ENCODE measurements around the gene SPATA9.
A peak's percentile ranks its signal among the peaks of the same experiment; 100 is the strongest.
"Not testable (repeated sequence)": the region's sequence is repeated elsewhere in the genome, so short reads cannot be mapped to it uniquely, and the experiment has no call there.

The SPATA9 gene

GRCh38 chr5:95717439-95717838, 34.6 kb upstream of the SPATA9 start:
- no peak for DNase-seq (ENCODE audit: low read depth)

GRCh38 chr5:95715799-95716461, 33.1 kb upstream of the SPATA9 start:
- peak; percentile 78 for DNase-seq (ENCODE audit: low read depth)

- no peak for DNase-seq (ENCODE audit: low read depth)
Measured at GRCh38 chr5:95713960-95714710, 31.3 kb upstream of the SPATA9 start.

- DNase-seq (ENCODE audit: low read depth) = not testable (repeated sequence)
Measured at GRCh38 chr5:95713246-95713645, 30.5 kb upstream of the SPATA9 start.

GRCh38 chr5:95712347-95712958, 29.7 kb upstream of the SPATA9 start:
- no peak for DNase-seq (ENCODE audit: low read depth)

GRCh38 chr5:95711501-95712346, 28.9 kb upstream of the SPATA9 start:
- no peak for DNase-seq (ENCODE audit: low read depth)

- DNase-seq (ENCODE audit: low read depth) = not testable (repeated sequence)
Measured at GRCh38 chr5:95710651-95711500, 28.1 kb upstream of the SPATA9 start.

GRCh38 chr5:95709967-95710650, 27.3 kb upstream of the SPATA9 start:
- DNase-seq (ENCODE audit: low read depth) = no peak

GRCh38 chr5:95708876-95709275, 26.1 kb upstream of the SPATA9 start:
- DNase-seq (ENCODE audit: low read depth) = no peak

- DNase-seq (ENCODE audit: low read depth) = not testable (repeated sequence)
Measured at GRCh38 chr5:95707534-95708188, 24.9 kb upstream of the SPATA9 start.

GRCh38 chr5:95707055-95707454, 24.3 kb upstream of the SPATA9 start:
- DNase-seq (ENCODE audit: low read depth) = no peak

GRCh38 chr5:95706196-95706595, 23.4 kb upstream of the SPATA9 start:
- DNase-seq (ENCODE audit: low read depth) = not testable (repeated sequence)

- no peak for DNase-seq (ENCODE audit: low read depth)
Measured at GRCh38 chr5:95704150-95704549, 21.4 kb upstream of the SPATA9 start.

- no peak for DNase-seq (ENCODE audit: low read depth)
Measured at GRCh38 chr5:95701074-95701473, 18.3 kb upstream of the SPATA9 start.

GRCh38 chr5:95699337-95699736, 16.5 kb upstream of the SPATA9 start:
- no peak for DNase-seq (ENCODE audit: low read depth)

- DNase-seq (ENCODE audit: low read depth) = no peak
Measured at GRCh38 chr5:95697781-95698681, 15.2 kb upstream of the SPATA9 start.

GRCh38 chr5:95690333-95690732, 7.5 kb upstream of the SPATA9 start:
- no peak for DNase-seq (ENCODE audit: low read depth)

GRCh38 chr5:95689680-95690079, 6.9 kb upstream of the SPATA9 start:
- DNase-seq (ENCODE audit: low read depth) = no peak

GRCh38 chr5:95686651-95687050, 3.9 kb upstream of the SPATA9 start:
- no peak for DNase-seq (ENCODE audit: low read depth)

Data from GM04504 (cell line).